Epithelial cell of proximal tubule (primary cell): ENCODE results near the gene AP4M1. TPM values are rescaled to one million over a fixed set of nuclear protein-coding genes. Genes with fewer than 3 reads are reported as not detected.

ENCODE experiments used
- DNase-seq: peaks from one replicate; pipeline ENCODE4 v3.0.0-alpha.2; 2011; ENCODE audit warnings: low read depth
- H3K4me3 ChIP-seq: 2 replicates; pipeline ENCODE4 v1.5.1; 2011; ENCODE audit warnings: low read depth, mild to moderate bottlenecking, low read length
- CTCF ChIP-seq: conservative IDR thresholded peaks from 2 replicates; pipeline ENCODE4 v1.5.1; 2012; ENCODE audit warnings: low read depth, mild to moderate bottlenecking, low read length
- total RNA-seq: library from RNA; depleted of rRNA; stranded (reverse); fragments of >200 nt; gene quantifications from 2 replicates; pipeline ENCODE4 v1.2.3, GENCODE V29; 2015

The AP4M1 gene
- total RNA-seq, 1 donor from 2014 or later, result 11.5 TPM

DNA sequence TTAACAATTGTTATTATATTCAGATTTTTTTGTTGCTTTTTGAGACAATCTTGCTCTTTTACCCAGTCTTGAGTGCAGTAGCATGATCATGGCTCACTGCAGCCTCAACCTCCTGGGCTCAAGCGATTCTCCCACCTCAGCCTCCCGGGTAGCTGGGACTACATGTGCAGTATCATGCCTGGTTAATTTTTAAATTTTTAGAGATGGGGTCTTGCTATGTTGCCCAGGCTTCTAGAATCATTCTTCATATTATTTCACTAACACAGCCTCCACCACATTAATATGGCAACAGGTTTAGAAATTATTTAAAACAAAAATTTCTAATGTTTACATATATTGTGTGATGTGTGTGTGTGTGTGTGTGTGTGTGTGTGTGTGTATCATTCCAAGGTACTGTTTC, 45.8 kb downstream of the AP4M1 start:
- no peak for DNase-seq
- no peak for TF ChIP-seq CTCF
- no peak overlapping the region for H3K4me3 ChIP-seq

DNA sequence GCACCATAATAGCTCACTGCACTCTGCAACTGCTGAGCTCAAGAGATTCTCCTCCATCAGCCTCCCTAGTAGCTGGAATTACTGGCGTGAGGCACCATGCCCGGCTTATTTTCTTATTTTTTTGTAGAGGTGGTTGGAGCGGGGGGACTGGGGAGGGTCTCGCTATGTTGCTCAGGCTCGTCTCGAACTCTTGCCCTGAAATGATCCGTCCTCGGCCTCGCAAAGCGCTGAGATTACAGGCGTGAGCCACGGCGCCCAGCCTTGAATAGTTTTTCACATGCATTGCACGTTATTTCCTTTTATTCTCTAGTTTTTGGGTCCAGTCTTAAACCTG, 46.7 kb downstream of the AP4M1 start:
- H3K4me3 ChIP-seq, result peak overlapping the region; percentile 99
- no peak for DNase-seq
- TF ChIP-seq CTCF, result no peak

- peak; percentile 87 for DNase-seq
- H3K4me3 ChIP-seq, result peak within 1 kb of the TSS; percentile 99
- no peak for TF ChIP-seq CTCF
Observed at GRCh38 chr7:100148559-100149328, 47.3 kb downstream of the AP4M1 start, which contains the start of gene LAMTOR4. Gene LAMTOR4, plus strand, starts transcription at chr7:100148918. Its CDS starts 55 bp downstream, at chr7:100148973.

GRCh38 chr7:100152404-100152803, 51.0 kb downstream of the AP4M1 start:
- no peak for TF ChIP-seq CTCF
- DNase-seq, result no peak
- H3K4me3 ChIP-seq, result no peak overlapping the region

DNA sequence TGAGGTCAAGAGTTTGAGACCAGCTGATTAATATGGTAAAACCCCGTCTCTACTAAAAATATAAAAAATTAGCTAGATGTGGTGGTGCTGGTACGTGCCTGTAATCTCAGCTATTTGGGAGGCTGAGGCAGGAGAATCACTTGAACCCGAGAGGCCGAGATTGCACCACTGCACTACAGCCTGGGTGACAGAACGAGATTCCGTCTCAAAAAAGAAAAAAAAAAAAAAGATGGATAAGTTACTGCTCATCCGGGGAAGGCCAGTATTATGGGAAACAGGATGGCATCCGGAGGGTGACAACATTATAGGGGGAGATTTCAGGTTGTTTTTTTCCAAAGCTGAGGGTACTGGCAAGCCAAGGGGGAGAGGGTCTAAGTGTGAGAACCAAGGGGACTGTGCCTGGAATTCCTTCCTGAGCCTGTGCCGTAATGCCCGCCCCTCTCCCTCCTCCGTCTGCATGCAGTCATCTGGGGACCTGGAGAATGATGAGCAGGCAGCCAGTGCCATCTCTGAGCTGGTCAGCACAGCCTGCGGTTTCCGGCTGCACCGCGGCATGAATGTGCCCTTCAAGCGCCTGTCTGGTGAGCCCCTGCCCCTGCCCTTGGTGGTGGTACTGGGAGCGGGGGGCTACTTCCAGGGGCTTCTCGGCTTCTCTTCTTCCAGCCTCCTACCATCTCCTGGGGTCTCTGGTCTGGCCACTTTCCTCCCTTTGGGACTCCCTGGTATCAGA, 51.7 kb downstream of the AP4M1 start:
- no peak overlapping the region for H3K4me3 ChIP-seq
- DNase-seq, result no peak
- TF ChIP-seq CTCF, result no peak

GRCh38 chr7:100153708-100154535, 52.5 kb downstream of the AP4M1 start:
- no peak for TF ChIP-seq CTCF
- H3K4me3 ChIP-seq, result no peak overlapping the region
- DNase-seq, result no peak
